HG02759 (cell line): ENCODE results near the gene UBE2G1.

ENCODE experiments used
- ATAC-seq: cut with Tn5 transposase; IDR thresholded peaks from one replicate; pipeline ENCODE4 v1.9.1; 2021; ENCODE audit warnings: mild to moderate bottlenecking, moderate library complexity; ENCODE audit not compliant: unreplicated experiment

The UBE2G1 gene

GRCh38 chr17:4309897-4310296 is 56.6 kb downstream of the UBE2G1 start:
- no peak for ATAC-seq

GRCh38 chr17:4307179-4307930 is 59.1 kb downstream of the UBE2G1 start:
- ATAC-seq = no peak

GRCh38 chr17:4305224-4305623 is 61.3 kb downstream of the UBE2G1 start:
- ATAC-seq = no peak

GRCh38 chr17:4304417-4305027 is 62.0 kb downstream of the UBE2G1 start:
- no peak for ATAC-seq

- no peak for ATAC-seq
These were observed 65.4 kb downstream of the UBE2G1 start for GRCh38 chr17:4301066-4301465.

GRCh38 chr17:4297351-4297750 is 69.1 kb downstream of the UBE2G1 start:
- no peak for ATAC-seq

- no peak for ATAC-seq
These were observed 70.8 kb downstream of the UBE2G1 start for GRCh38 chr17:4295686-4296085.

- ATAC-seq = no peak
These were observed 72.9 kb downstream of the UBE2G1 start for GRCh38 chr17:4293572-4293971.

- no peak for ATAC-seq
These were observed 78.8 kb downstream of the UBE2G1 start for GRCh38 chr17:4287710-4288109.

GRCh38 chr17:4276514-4276913 is 90.0 kb downstream of the UBE2G1 start:
- ATAC-seq = no peak

GRCh38 chr17:4272972-4273368 is 93.5 kb downstream of the UBE2G1 start:
- no peak for ATAC-seq

GRCh38 chr17:4272213-4272971 is 94.1 kb downstream of the UBE2G1 start:
- ATAC-seq = no peak

- no peak for ATAC-seq
These were observed 95.7 kb downstream of the UBE2G1 start for GRCh38 chr17:4270736-4271135.

- no peak for ATAC-seq
These were observed 96.6 kb downstream of the UBE2G1 start for GRCh38 chr17:4269915-4270314.

- ATAC-seq = no peak
These were observed 99.1 kb downstream of the UBE2G1 start for GRCh38 chr17:4267402-4267801.

- no peak for ATAC-seq
These were observed 99.9 kb downstream of the UBE2G1 start for GRCh38 chr17:4266550-4266949.

GRCh38 chr17:4263282-4264215 is 102.9 kb downstream of the UBE2G1 start, which contains the start of gene ANKFY1:
Gene ANKFY1 (minus strand): TSS chr17:4263979. CDS start chr17:4263941, 38 bp downstream.
- peak; percentile 91 for ATAC-seq

- no peak for ATAC-seq
These were observed 103.8 kb downstream of the UBE2G1 start for GRCh38 chr17:4262703-4263102.

GRCh38 chr17:4261452-4261851 is 105.0 kb downstream of the UBE2G1 start:
- no peak for ATAC-seq

- no peak for ATAC-seq
These were observed 107.6 kb downstream of the UBE2G1 start for GRCh38 chr17:4258867-4259266.

GRCh38 chr17:4256952-4257351 is 109.5 kb downstream of the UBE2G1 start:
- no peak for ATAC-seq
